ENCODE data around the gene PRR15. TPM values are rescaled to one million over a fixed set of nuclear protein-coding genes. Genes with fewer than 3 reads are reported as not detected.

PRR15 gene
- total RNA-seq, 1 experiment from 2014 or later = 2.9 TPM

GRCh38 chr7:29573567-29573966, 9.9 kb downstream of the PRR15 start:
- H3K9me2 ChIP-seq (ENCODE audit: insufficient read depth) = no peaks in the 10 kb centered on the region
- intact Hi-C loops (cut with micrococcal nuclease) = no loop called here
- DNase-seq (ENCODE audit: low read depth, low spot score) (no peak), ATAC-seq (no peak)
- H3K9me3 ChIP-seq (ENCODE audit: control insufficient read depth in 1 of 2, insufficient read depth in 1 of 2, low read depth in 1 of 2, low read length in 2 of 2) = no peaks in the 10 kb centered on the region; a peak in 1 of 4 replicates
- no peak overlapping the region for H3K4me3 ChIP-seq (replicated peaks in 1 of 2; ENCODE audit: low read depth in 1 of 2, low read length in 2 of 2)
- H3K4me1 ChIP-seq (ENCODE audit: control insufficient read depth in 1 of 2, insufficient read depth in 2 of 2, low read length in 2 of 2) = peaks cover 0 to 5% of the 10 kb centered on the region in 2 experiments; a peak in 2 of 4 replicates
- no peak for TF ChIP-seq SIN3A (IDR thresholded peaks at IDR 0.05; ENCODE audit: low read depth)
- no peak for TF ChIP-seq RAD21 (IDR thresholded peaks at IDR 0.05; ENCODE audit: low read depth)
- no peak for TF ChIP-seq EZH2phosphoT487 (IDR thresholded peaks at IDR 0.05; ENCODE audit: borderline replicate concordance)
- no peak for TF ChIP-seq TCF7L2 (IDR thresholded peaks at IDR 0.05; ENCODE audit: borderline replicate concordance, extremely low read depth, insufficient read depth, insufficient read length)
- TF ChIP-seq CEBPB (IDR thresholded peaks at IDR 0.05; ENCODE audit: low read depth) = no peak
- no peak for TF ChIP-seq REST (IDR thresholded peaks at IDR 0.05; ENCODE audit: low read depth)
- TF ChIP-seq ATF3 (IDR thresholded peaks at IDR 0.05) = no peak
- TF ChIP-seq YY1 (IDR thresholded peaks at IDR 0.05; ENCODE audit: extremely low read depth, insufficient replicate concordance, low read depth, low read length) = no peak
- no peak for TF ChIP-seq EGR1 (IDR thresholded peaks at IDR 0.05; ENCODE audit: low read depth)
- TF ChIP-seq SP1 (IDR thresholded peaks at IDR 0.05; ENCODE audit: low read depth) = no peak
- no peak overlapping the region for H3K9ac ChIP-seq (ENCODE audit: low read length)
- H3K4me2 ChIP-seq (ENCODE audit: low read length) = no peak overlapping the region
- no peaks in the 10 kb centered on the region for H3K36me3 ChIP-seq (ENCODE audit: control insufficient read depth in 1 of 2, insufficient read depth in 2 of 2, low read length in 2 of 2)
- RAD21 ChIA-PET (ENCODE audit: low non-redundant PET in 1 of 2, low total read pairs in 2 of 2, uncharacterized antibody in 2 of 2, unreplicated experiment in 2 of 2) = no interaction called here
- no peaks in the 10 kb centered on the region for H3K27me3 ChIP-seq (ENCODE audit: insufficient read depth, low read length)
- POLR2A ChIA-PET = no interaction called here
- BruUV-seq (replicated peaks) = no TSS peak
- no peaks in the 10 kb centered on the region for H4K20me1 ChIP-seq (ENCODE audit: insufficient read depth)
- H3K79me2 ChIP-seq (ENCODE audit: insufficient read depth, low read length) = no peaks in the 10 kb centered on the region
- no peak overlapping the region for H2AFZ ChIP-seq (ENCODE audit: low read depth, low read length, poor library complexity, severe bottlenecking)
- no peak overlapping the region for H3K27ac ChIP-seq (ENCODE audit: low read depth, low read length)
- CTCF ChIA-PET = no interaction called here
